HG03159 (cell line): ENCODE results near the gene GRIA3.

Experiments
- ATAC-seq: cut with Tn5 transposase; IDR thresholded peaks from one replicate; pipeline ENCODE4 v1.9.1; 2021; ENCODE audit warnings: mild to moderate bottlenecking, moderate library complexity; ENCODE audit not compliant: unreplicated experiment

Gene GRIA3

GRCh38 chrX:123184219-123184865 is at the start of gene GRIA3:
TSS of gene GRIA3 (plus strand) at chrX:123184278. CDS start at chrX:123184536, 258 bp downstream.
- no peak for ATAC-seq

- no peak for ATAC-seq
Observed at GRCh38 chrX:123138473-123138872, 45.6 kb upstream of the GRIA3 start.

DNA sequence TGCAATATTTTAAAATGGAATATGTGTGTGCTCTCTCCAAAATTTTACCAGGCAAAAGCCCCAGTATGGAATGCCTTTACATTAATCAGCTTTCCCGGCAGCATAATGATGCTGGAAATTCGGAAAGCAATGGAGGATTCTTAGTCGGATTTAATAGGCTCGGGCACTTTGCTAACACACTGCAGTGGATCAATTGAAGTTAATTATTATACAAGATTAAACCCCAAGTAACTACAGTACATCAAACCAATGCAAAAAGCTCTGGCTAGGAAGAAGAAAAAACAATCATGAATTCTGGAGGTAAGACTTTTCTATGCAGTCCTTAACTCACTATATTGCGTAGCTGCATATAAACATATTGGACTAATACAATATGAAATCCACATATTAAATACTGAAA is 43.6 kb upstream of the GRIA3 start:
- ATAC-seq: no peak

DNA sequence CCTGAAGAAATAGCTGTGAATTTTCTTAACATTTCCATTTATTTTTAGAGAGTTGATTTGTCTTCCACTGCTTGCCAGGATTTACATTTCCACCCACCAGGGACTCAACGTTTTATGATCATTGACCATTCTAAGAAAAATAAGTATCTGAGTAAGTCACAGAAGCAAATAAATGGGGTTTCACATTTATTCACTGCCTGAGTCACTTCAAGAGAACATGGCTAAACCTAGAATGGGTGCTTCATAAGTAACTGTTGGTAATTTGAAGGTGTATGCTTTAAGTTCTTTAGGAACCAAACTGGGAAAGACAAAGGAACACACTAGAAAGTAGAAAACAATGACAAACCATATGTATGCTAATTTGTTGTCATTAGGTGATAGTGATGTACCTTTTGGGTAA is 43.2 kb upstream of the GRIA3 start:
- ATAC-seq: no peak

DNA sequence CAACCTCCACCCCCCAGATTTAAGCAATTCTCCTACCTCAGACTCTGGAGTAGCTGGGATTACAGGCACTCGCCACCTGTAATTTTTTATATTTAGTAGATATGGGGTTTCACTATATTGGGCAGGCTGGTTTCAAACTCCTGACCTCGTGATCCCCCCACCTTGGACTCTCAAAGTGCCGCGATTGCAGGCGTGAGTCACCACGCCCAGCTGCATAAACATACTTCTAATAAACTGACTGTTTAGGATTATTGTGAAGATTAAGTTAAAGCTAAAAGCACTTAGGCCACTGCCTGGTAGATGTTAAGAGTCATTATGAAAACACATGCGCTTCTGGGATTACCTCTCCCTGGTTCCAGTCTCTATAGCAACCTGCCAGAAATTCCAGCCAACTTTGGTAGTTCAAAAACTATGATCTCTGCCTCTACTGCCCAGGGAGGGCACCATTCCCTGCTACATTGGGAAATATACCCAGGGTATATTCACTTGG is 30.2 kb upstream of the GRIA3 start:
- ATAC-seq: no peak

- no peak for ATAC-seq
Observed at GRCh38 chrX:123155327-123155726, 28.8 kb upstream of the GRIA3 start.

GRCh38 chrX:123157586-123157985 is 26.5 kb upstream of the GRIA3 start:
- ATAC-seq: no peak

- ATAC-seq: no peak
Observed at GRCh38 chrX:123159403-123159802, 24.7 kb upstream of the GRIA3 start.

GRCh38 chrX:123167621-123168020 is 16.5 kb upstream of the GRIA3 start:
- no peak for ATAC-seq

- ATAC-seq: no peak
Observed at GRCh38 chrX:123169247-123169901, 14.7 kb upstream of the GRIA3 start.

GRCh38 chrX:123170546-123170945 is 13.5 kb upstream of the GRIA3 start:
- no peak for ATAC-seq

DNA sequence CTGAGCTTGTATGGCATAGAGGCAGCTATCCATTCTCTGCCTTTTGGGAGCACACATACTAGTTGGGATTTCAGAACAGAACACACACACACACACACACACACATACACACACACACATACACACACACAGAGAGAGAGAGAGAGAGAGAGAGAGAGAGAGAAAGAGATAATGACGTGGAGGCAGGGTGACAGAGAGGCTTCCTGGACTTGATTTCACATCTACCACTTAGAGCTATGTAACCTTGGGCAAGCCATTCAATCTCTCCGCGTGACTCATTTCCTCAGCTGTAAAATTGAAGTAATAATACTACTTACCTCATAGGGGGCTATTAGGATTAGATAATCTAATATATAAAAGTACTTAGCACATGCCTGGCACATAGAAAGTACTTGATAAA is 12.3 kb upstream of the GRIA3 start:
- ATAC-seq: no peak

DNA sequence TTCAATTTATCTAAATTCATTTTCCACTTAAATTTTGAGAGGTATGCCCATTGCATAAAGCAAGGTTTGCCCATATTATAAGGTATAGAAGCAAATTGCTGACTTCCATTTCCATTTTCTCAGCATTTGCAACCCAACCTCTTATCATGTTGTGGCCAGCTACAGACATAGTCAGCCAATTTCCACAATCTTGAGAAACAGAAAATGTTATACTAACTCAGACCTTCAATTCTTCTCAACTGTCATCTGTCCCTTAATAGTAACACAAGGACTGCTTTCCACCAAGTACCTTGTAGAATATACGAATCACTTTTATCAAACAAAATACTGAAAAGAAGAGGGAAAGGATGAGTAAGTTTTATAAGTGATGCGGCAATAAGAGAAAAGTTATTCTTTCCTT is 11.2 kb upstream of the GRIA3 start:
- ATAC-seq: no peak

DNA sequence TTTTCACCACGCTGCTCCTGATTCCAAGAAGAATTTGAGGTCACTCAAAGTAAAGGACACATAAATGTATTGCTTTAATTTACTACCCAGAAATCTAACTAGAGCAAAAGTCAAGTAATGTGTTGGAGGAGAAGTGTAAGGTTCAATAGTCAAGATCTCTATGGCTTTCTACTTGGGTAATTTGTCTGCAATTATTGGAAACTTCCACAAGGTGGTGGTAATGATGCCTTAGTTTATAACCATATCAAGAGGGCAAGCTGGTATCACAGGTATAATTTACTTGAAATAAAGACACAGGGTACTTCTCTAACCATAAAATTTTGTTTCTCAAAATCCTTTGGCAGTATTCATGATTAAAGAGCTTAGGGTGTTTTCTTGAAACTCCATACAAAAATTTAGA is 10.2 kb upstream of the GRIA3 start:
- ATAC-seq: peak; percentile 44

DNA sequence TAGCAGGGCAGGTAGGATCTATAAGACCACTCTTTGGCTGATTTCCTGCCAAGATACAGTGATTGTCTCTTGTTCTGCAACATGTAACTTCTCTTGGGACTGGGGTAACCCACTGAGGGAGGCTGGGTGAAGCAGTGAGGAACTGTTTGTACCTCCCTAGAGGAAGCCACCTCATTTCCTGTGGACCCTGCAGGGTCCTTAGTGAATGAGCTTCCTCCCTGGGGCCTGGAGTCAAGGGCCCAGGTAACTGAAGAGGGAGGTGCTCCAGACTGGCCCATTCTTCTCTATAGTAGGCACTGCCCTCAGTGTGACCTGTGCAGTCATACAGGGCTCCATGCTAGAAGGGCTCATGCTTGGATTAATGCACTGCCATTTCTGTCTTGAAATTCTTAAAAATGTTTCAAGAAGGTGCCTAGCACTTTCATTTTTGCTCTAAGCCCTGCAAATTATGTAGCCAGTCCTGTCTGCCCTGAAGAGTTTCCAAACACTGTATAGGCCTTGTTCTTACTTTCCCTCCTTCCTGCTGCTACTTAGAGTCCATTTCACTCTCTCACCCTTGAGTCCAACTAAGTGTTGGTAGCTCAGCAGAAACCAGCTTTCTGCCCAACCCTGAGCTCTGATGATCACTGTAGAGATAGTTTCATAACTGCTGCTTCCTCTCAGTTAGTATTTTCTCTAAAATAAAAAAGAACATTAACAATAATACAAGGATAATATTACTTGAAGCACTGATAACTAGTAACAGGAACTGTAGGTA is 8.5 kb upstream of the GRIA3 start:
- ATAC-seq: no peak

DNA sequence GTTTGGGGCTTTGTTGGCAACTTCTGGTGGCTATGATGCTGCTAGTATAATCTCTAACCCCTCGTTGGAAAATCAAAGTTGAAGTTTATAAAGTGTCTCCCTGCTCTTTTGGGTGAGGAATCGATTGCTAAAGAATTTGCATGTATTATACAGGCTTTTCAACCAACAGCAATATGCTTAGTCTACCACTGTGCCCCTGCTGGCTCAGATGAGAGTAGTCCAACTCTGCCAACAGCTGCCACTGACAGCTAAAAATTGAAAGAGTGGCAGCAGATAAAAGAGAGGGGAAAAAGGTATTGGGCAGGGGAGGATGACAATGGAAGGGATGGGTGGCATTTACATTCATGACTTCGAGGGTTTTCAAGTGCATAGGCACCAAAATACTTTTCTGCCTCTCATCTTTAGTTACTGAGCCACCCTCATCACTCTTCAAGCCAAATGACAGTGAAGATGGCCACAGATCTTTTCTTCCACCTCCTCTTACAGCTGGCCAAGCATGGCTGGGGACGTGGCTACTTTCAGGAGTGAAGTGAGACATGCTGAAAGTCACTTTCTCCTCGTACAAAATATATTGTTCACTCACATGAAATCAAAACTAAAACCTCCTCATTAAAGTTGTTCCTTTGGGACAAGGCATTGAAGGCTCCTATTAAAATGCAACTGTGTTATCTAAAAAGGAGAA is 2.7 kb upstream of the GRIA3 start:
- no peak for ATAC-seq

DNA sequence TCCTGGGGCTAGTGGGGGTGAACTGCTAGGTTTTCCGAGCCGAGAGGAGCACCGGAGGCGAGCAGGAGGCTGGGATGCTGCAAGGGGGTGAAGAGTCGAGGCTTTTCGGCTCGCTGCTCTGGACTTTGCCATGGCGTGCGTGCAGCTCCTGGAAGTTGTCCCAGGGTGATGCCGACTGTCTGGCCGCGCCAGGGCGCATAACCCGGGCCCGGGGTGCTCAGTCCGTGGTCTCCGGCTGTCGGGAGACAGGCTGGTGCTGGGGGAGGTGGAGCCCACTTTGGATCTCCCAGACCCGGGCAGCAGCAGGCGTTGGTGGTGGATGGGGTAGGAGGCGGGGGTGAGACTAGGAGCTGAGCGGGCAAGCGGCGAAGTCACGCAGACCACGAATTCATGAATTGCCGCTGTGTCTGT is 793 bp downstream of the GRIA3 start:
- no peak for ATAC-seq

GRCh38 chrX:123185721-123186120 is 1.6 kb downstream of the GRIA3 start:
- ATAC-seq: no peak

GRCh38 chrX:123186801-123187200 is 2.7 kb downstream of the GRIA3 start:
- no peak for ATAC-seq

- no peak for ATAC-seq
Observed at GRCh38 chrX:123188081-123188480, 4.0 kb downstream of the GRIA3 start.

- no peak for ATAC-seq
Observed at GRCh38 chrX:123189338-123189737, 5.3 kb downstream of the GRIA3 start.
